SW480 (cell line): ENCODE data around the gene TMEM141.
A peak's percentile ranks its signal among the peaks of the same experiment; 100 is the strongest.

ENCODE experiments used
- DNase-seq: peaks from one replicate; pipeline ENCODE4 v3.0.0-alpha.2; 2016; ENCODE audit warnings: low spot score

Gene TMEM141

GRCh38 chr9:136790640-136791515, at the start of gene TMEM141:
Gene TMEM141 (plus strand): TSS chr9:136791344. CDS start chr9:136791371, 27 bp downstream.
- DNase-seq = peak; percentile 99

DNA sequence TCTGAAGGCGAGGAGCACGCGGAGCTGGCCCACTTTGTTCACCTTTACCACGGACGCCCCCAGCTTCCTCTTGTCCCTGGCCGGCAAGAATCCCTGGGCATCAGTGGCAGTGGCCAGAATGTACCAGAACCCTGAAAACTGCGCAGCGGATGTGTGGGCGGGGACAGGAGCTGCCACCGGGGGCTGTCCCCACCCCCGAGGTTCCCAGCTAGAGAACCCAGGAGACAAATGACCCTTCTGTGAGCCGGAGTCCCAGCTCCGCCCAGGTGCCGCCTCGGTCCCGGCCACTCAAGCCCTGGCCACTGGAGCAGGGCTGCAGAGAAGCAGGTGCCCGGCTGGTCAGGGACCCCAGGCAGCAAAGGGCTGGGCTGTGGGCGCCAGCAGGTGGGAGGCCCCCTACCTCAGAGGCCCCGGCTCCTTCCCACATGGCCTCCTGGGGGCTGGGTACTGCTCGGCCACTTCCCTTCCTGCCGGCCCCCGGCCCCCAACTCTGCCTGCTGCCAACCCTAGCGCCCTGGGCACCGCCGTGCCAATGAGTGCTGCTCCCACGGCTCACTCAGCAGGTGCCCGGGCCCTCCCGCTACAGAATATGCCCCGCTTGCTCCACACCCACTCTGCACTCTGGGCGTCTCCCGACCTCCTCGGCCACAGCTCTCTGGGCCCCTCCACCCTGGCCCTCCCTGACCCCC, 49.1 kb upstream of the TMEM141 start:
- DNase-seq = no peak

DNA sequence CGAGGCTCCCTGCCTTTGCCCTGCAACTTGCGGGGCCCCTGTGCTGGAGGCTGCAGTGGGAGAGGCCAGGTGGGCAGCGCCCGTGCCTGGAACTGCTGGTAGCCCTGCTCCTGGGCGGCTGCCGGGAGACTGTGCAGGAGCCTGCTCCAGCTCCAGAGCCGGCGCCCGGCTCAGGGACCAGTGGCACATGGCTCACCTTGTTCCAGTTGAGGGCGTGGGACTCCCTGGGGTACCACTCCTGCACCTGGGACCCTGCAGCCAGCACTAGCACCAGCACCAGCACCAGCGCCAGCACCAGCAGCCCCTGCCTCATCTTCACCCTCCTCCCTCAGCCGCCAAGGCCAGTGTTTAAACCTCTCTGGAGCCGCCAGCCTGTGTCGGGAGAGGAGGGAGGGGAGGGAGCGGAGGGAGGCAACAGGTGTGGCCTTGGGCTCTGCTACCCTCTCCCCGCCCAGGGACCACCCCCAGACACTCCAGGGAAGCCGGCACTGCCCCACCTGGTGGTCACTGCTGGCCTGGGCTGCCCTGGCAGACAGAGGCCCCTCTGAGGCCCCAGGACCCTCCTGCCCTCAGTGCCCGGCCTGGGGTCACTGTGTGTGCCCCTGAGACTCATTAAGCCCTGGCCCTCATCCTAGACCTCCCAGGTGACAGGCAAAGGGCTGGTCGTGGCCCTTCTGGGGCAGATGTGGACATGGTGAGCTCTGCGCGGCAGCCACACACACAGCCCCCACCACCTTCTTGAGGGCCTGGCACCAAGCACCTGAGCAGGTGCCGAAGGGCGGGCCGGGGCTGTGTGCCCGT, 48.4 kb upstream of the TMEM141 start, which contains the start of gene LCN10:
Gene LCN10 (minus strand): TSS at position 350 of the 801 bp plus-strand sequence. CDS start 37 bp downstream, at position 313.
- DNase-seq = no peak

DNA sequence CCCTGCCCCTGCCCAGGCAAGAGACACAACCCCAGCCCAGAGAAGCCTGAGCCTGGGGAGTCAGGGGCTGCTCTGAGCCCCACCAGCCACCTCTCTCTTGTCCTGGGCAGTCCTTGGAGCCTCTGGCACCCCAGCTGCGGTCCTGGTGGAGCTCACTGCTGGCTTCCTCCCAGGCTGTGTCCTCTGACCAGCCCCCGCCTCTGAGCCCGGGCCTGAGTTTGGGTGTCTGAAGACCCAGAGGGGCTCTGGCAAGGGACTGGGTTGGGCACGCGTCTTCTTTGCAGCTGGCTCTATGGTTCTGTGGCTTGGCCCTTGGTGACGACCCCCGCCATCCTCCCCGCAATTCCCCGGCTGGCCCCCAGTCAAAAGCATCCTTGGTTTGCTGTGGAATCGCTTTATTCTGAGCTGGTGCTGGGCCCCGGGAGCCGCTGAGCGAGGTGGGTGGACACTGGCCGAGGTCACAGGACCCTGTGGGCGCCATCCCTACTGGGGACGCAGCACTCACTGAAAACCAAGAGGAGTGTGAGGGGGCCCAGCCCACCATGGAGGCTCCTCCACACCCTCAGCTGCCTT, 47.4 kb upstream of the TMEM141 start:
- DNase-seq = no peak

- no peak for DNase-seq
Measured at GRCh38 chr9:136744773-136745172, 46.4 kb upstream of the TMEM141 start.

GRCh38 chr9:136745389-136746154, 45.6 kb upstream of the TMEM141 start:
- no peak for DNase-seq

- no peak for DNase-seq
Measured at GRCh38 chr9:136746155-136746490, 45.0 kb upstream of the TMEM141 start.

DNA sequence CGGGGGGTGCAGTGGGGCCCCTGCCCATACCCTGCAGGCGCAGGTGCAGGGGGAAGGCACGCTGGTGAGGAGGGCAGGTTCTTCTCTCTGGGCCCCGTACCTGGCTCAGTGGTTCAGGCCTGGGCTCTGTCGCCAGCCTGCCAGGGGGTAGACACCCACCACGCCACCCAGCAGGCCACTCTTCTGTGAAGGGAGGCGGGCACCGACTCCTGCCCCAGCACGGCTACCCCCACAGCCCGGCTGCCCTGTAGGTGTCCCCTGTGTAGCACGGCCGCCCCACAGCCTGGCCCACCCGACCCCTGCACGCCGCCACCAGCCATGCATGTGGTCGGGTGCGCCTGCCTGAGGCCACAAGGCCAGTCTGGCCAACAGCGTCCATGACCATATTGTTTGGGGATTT, 44.5 kb upstream of the TMEM141 start:
- no peak for DNase-seq

DNA sequence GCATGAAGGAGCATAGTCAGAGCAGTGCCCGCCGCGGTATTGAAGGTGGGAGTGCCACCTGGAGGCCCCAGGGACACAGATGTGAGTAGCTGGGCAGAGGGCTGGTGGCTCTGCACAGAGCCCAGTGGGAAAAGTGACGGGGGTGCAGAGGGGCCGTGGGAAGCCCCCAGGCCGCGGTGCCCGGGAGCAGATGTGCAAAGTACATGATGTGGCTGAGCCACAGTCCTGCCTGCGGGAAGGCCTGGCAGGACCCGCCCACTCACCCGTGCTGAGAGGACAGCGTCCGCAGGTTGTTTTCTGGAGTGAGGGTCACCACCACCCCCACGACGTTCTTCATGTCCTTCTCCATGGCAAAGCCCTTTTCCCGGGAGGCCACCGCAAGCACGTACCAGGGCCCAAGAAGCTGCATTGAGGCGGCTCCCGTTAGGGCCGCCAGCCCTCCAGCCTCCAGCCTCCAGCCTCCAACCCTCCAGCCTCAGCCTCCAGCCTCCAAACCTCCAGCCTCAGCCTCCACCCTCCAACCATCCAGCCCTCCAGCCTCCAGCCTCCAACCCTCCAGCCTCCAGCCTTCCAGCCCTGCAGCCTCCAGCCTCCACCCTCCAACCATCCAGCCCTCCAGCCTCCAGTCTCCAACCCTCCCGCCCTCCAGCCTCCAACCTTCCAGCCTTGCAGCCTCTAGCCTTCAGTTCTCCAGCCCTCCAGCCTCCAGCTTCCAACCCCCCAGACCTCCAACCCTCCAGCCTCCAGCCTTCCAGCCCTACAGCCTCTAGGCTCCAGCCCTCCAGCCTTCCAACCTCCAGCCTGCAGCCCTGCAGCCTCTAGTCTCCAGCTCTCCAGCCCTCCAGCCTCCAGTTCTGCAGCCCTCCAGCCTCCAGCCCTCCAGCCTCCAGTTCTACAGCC, 43.7 kb upstream of the TMEM141 start:
- no peak for DNase-seq

- DNase-seq = no peak
Measured at GRCh38 chr9:136748201-136748600, 42.9 kb upstream of the TMEM141 start, which contains the start of gene LCN6. Gene LCN6 (minus strand): TSS chr9:136748525. CDS start chr9:136748483, 42 bp downstream.

DNA sequence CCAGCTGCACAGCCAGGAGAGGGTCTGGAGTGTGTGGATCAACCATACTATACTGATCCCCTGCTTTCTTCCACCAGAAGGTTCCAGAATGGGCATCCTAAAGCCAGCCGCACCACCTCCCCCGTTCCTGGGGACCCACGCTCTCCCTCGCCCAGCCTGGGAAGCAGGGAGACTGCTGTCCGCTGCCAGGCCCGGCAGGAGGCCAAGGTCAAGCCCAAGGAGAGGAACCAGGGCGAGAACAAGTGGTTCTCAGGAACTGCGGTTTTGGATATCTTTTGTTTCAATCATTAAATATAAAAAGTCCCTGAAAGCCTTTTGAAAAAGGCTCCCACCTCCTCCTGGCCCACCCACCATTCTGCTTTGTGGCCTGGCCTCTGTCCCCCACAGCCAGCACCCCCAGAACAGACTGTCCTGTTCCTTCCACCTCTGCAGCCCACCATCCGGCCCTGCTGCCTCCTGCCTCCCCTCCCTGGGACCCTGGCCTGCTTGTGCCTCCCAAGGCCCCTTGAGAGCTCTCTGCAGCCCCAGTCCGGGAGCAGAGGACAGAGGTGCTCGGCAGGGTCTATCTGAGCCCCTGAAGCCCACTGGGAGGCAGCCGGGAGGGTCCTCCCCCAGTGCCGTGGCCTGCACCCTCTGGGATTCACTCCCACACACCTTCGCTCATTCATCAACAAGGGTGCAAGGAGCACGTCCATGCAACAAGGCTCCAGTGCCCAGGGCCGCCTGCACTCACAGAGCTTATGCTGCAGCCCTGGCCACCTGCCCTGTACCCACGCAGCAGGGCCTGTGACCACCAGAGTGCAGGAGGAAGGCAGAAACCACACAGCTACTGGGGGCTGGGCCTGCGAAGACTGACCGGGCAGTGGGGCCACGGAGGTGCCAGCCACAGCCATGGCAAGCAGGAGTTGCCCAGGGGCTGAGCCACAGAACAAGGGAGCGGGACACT, 42.2 kb upstream of the TMEM141 start:
- DNase-seq = no peak

GRCh38 chr9:136750526-136750925, 40.6 kb upstream of the TMEM141 start:
- no peak for DNase-seq

- DNase-seq = no peak
Measured at GRCh38 chr9:136751244-136751643, 39.9 kb upstream of the TMEM141 start.

DNA sequence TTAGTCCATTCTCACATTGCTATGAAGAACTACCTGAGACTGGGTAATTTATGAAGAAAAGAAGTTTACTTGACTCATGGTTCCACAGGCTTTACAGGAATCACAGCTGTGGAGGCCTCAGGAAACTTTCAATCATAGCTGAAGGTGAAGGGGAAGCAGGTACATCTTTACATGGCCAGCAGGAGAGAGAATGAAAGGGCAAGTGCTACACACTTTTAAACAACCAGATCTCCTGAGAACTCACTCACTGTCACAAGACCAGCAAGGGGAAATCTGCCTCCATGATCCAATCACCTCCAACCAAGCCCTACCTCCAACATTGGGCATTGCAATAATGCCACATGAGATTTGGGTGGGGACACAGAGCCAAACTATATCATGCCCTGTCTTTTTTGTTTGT, 39.3 kb upstream of the TMEM141 start:
- DNase-seq = no peak

DNA sequence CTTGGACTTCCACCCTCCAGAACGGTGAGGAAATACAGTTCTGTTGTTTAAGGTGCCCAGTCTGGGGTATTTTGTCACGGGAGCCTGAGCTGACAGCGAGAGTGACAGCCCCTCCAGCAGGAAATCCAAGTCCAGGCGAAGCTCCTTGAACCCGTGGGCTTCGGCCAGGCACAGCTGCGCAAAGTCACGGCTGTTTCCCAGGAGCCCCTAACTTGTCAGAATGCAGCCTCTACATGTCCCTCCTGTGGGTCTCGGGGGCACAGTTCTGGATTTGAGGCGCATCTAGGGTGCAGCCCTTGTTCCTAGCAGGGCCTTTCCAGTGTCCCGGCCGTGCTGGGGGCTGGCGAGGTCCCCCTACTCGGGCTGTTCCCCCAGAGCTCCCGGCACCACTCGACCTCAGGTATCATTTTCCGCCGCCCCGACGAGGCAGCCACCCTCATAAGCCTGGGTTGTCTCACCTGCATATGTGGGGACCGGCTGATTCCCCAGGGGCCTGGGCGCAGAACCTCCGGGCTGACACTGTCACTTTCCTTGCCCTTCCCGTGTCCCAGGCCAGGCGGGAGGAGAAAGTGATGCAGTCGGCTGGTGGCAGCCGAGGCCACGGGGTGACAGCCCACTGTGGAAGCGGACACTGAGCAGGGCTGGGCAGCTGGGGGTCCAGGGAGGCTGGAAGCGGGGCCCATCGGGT, 37.6 kb upstream of the TMEM141 start:
- DNase-seq = no peak

DNA sequence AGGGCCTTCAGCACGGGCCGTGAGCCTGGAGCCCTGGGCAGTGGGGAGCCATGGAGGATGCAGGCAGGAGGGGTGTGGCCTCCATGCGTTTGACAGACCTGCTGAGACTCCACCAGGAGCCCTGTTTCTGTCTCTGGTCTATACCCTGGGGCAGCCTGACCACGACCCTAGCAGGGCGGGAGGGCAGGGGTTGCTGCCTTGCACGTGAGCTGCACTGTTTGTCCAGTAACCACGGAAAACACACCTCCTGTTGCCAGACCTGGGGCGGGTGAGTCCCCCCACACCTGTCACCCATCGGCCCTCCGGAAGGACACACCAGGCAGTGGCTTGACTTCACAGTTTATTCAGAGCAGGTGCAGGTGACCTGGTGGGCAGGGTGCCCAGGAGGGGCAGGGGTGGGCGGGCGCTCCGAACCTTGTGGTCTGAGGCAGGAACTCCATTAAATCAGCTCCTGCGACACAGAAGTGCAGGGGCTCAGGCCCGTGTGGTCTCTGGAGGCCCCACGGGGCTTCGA, 37.0 kb upstream of the TMEM141 start:
- no peak for DNase-seq

DNA sequence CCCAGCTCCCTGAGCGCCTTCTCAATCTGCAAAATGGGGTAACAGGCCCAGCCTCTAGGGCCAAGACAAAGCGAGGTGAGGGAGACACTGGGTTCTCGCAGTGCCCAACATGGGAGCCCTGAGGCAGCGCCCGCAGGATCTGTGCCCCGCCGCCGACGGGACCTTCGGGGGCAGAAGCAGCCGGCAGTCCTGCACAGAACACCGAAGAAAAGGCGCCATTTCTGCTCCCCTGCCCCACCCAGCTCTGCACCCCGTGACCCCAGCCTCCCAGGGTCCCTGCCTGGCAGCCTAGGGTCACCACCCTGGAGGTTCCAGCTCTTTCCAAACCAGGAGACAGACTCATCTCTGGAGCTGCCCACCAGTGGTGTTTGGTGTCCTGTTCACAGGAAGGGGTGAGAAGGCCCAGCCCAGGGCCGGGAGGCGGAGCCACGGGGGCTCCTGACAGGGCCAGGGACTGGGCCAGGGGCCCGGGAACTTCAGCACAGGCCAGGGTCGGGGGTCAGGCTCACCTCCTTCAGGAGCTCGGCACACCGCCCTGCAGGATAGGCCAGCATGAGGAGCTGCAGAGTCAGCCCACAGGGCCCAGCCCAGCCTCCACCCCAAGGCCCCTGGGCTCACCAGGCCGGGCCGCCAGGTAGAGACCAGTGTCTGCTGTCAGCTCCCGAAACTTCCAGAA, 36.4 kb upstream of the TMEM141 start:
- DNase-seq = no peak
